GOT3 (cell line): ENCODE measurements around the gene MTG1.
A peak's percentile ranks its signal among the peaks of the same experiment; 100 is the strongest.

Experiments
- DNase-seq: peaks from one replicate; lab custom pipeline; 2025; ENCODE audit warnings: mixed read lengths; lab: John Stamatoyannopoulos, UW

The MTG1 gene

GRCh38 chr10:133394064-133394663 is at the start of gene MTG1:
Gene MTG1, plus strand, starts transcription at chr10:133394157. Its CDS starts 64 bp downstream, at chr10:133394221.
- DNase-seq: peak; percentile 92

- DNase-seq: no peak
Measured at GRCh38 chr10:133344236-133344635, 49.7 kb upstream of the MTG1 start.

GRCh38 chr10:133346413-133346812 is 47.5 kb upstream of the MTG1 start:
- DNase-seq: no peak

GRCh38 chr10:133347710-133348517 is 46.0 kb upstream of the MTG1 start:
- no peak for DNase-seq

- DNase-seq: no peak
Measured at GRCh38 chr10:133349160-133349568, 44.8 kb upstream of the MTG1 start.

GRCh38 chr10:133349577-133350011 is 44.4 kb upstream of the MTG1 start:
- DNase-seq: no peak

GRCh38 chr10:133350283-133350949 is 43.5 kb upstream of the MTG1 start:
- no peak for DNase-seq

GRCh38 chr10:133350950-133351329 is 43.0 kb upstream of the MTG1 start:
- no peak for DNase-seq

GRCh38 chr10:133351408-133352318 is 42.3 kb upstream of the MTG1 start:
- no peak for DNase-seq

- DNase-seq: no peak
Measured at GRCh38 chr10:133353202-133353959, 40.6 kb upstream of the MTG1 start.

GRCh38 chr10:133353988-133354605 is 39.9 kb upstream of the MTG1 start:
- DNase-seq: no peak

- no peak for DNase-seq
Measured at GRCh38 chr10:133354672-133355240, 39.2 kb upstream of the MTG1 start.

- DNase-seq: no peak
Measured at GRCh38 chr10:133355266-133355665, 38.7 kb upstream of the MTG1 start.

GRCh38 chr10:133355991-133356390 is 38.0 kb upstream of the MTG1 start:
- DNase-seq: no peak

GRCh38 chr10:133356549-133357284 is 37.2 kb upstream of the MTG1 start:
- no peak for DNase-seq

GRCh38 chr10:133357285-133358161 is 36.4 kb upstream of the MTG1 start, which contains the start of gene FUOM:
Gene FUOM, minus strand, starts transcription at chr10:133358019. Its CDS starts 12 bp downstream, at chr10:133358007.
- DNase-seq: no peak

GRCh38 chr10:133358162-133358924 is 35.6 kb upstream of the MTG1 start:
- DNase-seq: no peak

- no peak for DNase-seq
Measured at GRCh38 chr10:133358925-133359310, 35.0 kb upstream of the MTG1 start.
